NB4 (cell line): ENCODE measurements around the gene FKBP11.

Experiments used
- CTCF ChIP-seq: IDR thresholded peaks from one replicate; pipeline ENCODE4 v1.5.1; 2012; ENCODE audit warnings: low read depth, low read length
- MAX ChIP-seq: IDR thresholded peaks from 2 replicates; pipeline ENCODE4 v1.6.1; 2011; ENCODE audit warnings: low read depth, low read length

- TF ChIP-seq CTCF (no peak), MAX (no peak)
These were observed 45.5 kb upstream of the FKBP11 start for GRCh38 chr12:48970702-48971334.
